Measurements from ENCODE around the gene C11orf87.

The C11orf87 gene

DNA sequence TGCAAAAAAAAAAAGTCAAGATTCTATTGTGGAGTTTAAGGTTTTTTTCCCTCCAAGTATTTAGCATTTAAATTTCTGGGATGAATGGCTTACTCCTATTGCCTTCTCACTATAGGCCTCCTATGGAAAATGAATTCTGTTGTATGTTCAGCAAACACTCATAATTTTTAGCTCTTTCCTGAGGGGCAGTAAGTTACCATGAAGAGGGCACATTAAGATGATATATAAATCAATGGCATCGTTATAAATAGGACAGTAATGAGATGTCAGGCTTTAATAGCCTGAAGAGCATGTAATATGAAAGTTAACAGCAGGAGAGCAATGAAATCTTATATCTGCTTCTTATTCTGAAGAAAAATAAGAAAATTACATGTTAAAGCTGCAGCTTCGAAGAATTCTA lies 32.9 kb downstream of the C11orf87 start:
- DNase-seq: peak in 1 of 3 experiments; percentile 70

All from NCI-H1417 (cell line).